ENCODE data around the gene SMOC2. TPM values are rescaled to one million over a fixed set of nuclear protein-coding genes. Genes with fewer than 3 reads are reported as not detected.

The SMOC2 gene
- total and polyA plus RNA-seq, 2 of the 13 experiments (the other 11 are each of a cell fraction or from before 2014, with no cell fraction given), result not detected

DNA sequence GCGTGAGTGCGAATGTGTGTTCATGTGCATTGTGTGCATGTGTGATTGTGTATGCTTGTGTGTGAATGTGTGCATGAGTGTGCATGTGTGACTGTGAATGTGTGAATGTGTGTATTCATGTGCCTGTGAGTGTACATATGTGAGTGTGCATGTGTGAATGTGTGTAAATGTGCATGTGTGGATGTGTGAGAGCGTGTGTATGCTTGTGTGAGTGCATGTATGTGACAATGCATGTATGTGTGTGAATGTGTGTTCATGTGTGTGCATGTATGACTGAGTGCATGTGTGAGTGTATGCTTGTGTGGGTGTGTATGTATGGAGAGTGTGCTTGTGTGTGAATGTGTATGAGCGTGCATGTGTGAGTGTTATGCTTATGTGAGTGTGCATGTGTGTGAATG is 77.4 kb downstream of the SMOC2 start (continued):
- TF ChIP-seq, protein P1, sequence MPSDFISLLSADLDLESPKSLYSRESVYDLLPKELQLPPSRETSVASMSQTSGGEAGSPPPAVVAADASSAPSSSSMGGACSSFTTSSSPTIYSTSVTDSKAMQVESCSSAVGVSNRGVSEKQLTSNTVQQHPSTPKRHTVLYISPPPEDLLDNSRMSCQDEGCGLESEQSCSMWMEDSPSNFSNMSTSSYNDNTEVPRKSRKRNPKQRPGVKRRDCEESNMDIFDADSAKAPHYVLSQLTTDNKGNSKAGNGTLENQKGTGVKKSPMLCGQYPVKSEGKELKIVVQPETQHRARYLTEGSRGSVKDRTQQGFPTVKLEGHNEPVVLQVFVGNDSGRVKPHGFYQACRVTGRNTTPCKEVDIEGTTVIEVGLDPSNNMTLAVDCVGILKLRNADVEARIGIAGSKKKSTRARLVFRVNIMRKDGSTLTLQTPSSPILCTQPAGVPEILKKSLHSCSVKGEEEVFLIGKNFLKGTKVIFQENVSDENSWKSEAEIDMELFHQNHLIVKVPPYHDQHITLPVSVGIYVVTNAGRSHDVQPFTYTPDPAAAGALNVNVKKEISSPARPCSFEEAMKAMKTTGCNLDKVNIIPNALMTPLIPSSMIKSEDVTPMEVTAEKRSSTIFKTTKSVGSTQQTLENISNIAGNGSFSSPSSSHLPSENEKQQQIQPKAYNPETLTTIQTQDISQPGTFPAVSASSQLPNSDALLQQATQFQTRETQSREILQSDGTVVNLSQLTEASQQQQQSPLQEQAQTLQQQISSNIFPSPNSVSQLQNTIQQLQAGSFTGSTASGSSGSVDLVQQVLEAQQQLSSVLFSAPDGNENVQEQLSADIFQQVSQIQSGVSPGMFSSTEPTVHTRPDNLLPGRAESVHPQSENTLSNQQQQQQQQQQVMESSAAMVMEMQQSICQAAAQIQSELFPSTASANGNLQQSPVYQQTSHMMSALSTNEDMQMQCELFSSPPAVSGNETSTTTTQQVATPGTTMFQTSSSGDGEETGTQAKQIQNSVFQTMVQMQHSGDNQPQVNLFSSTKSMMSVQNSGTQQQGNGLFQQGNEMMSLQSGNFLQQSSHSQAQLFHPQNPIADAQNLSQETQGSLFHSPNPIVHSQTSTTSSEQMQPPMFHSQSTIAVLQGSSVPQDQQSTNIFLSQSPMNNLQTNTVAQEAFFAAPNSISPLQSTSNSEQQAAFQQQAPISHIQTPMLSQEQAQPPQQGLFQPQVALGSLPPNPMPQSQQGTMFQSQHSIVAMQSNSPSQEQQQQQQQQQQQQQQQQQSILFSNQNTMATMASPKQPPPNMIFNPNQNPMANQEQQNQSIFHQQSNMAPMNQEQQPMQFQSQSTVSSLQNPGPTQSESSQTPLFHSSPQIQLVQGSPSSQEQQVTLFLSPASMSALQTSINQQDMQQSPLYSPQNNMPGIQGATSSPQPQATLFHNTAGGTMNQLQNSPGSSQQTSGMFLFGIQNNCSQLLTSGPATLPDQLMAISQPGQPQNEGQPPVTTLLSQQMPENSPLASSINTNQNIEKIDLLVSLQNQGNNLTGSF (CRISPR knock-in tag; IDR thresholded peaks at IDR 0.05), result no peak
- TF ChIP-seq NR2F1 (CRISPR knock-in tag; IDR thresholded peaks at IDR 0.05), result no peak
- TF ChIP-seq SRSF9 (IDR thresholded peaks at IDR 0.05; ENCODE audit: borderline replicate concordance, insufficient read depth, low read depth, low read length, poor library complexity, severe bottlenecking), result no peak
- no peak for TF ChIP-seq ZNF629 (CRISPR knock-in tag; conservative IDR thresholded peaks at IDR 0.05)
- TF ChIP-seq, protein P2, sequence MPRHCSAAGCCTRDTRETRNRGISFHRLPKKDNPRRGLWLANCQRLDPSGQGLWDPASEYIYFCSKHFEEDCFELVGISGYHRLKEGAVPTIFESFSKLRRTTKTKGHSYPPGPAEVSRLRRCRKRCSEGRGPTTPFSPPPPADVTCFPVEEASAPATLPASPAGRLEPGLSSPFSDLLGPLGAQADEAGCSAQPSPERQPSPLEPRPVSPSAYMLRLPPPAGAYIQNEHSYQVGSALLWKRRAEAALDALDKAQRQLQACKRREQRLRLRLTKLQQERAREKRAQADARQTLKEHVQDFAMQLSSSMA (CRISPR knock-in tag; IDR thresholded peaks at IDR 0.05), result no peak
- TF ChIP-seq, protein P3, sequence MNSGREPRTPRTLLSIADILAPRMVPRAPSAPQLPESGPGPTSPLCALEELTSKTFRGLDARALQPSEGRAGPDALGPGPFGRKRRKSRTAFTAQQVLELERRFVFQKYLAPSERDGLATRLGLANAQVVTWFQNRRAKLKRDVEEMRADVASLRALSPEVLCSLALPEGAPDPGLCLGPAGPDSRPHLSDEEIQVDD (CRISPR knock-in tag; IDR thresholded peaks at IDR 0.05; ENCODE audit: borderline replicate concordance), result no peak
- TF ChIP-seq MXD3 (CRISPR knock-in tag; IDR thresholded peaks at IDR 0.05), result no peak
- TF ChIP-seq NBN (conservative IDR thresholded peaks at IDR 0.05), result 0 out of 2 replicates have a peak, but pooled peaks have one; percentile 62
- no peak for TF ChIP-seq ZBTB26 (CRISPR knock-in tag; IDR thresholded peaks at IDR 0.05; ENCODE audit: borderline replicate concordance)
- no peak for TF ChIP-seq ERF (CRISPR knock-in tag; IDR thresholded peaks at IDR 0.05)
- peak; percentile 67 for TF ChIP-seq FOXK2 (IDR thresholded peaks at IDR 0.05)
- TF ChIP-seq HNRNPH1 (optimal IDR thresholded peaks at IDR 0.05; ENCODE audit: low read depth, low read length), result no peak
- TF ChIP-seq ZNF430 (CRISPR knock-in tag; IDR thresholded peaks at IDR 0.05), result no peak
- 0 out of 2 replicates have a peak, but pooled peaks have one; percentile 48 for TF ChIP-seq NFRKB (IDR thresholded peaks at IDR 0.05)
- TF ChIP-seq NCOA2 (CRISPR knock-in tag; IDR thresholded peaks at IDR 0.05), result no peak
- TF ChIP-seq FOXP1 (IDR thresholded peaks at IDR 0.05), result peak; percentile 68
- TF ChIP-seq FOXP1 (CRISPR knock-in tag; IDR thresholded peaks at IDR 0.05), result no peak
- no peak for TF ChIP-seq AGO1 (IDR thresholded peaks at IDR 0.05; ENCODE audit: low read depth, low read length, poor library complexity, severe bottlenecking)
- TF ChIP-seq, protein P4, sequence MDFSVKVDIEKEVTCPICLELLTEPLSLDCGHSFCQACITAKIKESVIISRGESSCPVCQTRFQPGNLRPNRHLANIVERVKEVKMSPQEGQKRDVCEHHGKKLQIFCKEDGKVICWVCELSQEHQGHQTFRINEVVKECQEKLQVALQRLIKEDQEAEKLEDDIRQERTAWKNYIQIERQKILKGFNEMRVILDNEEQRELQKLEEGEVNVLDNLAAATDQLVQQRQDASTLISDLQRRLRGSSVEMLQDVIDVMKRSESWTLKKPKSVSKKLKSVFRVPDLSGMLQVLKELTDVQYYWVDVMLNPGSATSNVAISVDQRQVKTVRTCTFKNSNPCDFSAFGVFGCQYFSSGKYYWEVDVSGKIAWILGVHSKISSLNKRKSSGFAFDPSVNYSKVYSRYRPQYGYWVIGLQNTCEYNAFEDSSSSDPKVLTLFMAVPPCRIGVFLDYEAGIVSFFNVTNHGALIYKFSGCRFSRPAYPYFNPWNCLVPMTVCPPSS (IDR thresholded peaks at IDR 0.05), result peak; percentile 93; the same call in 1 of the 2 replicates
- no peak for TF ChIP-seq ZNF451 (CRISPR knock-in tag; IDR thresholded peaks at IDR 0.05)
- peak; percentile 73; the same call in 1 of the 2 replicates for TF ChIP-seq SP1 (IDR thresholded peaks at IDR 0.05)
- TF ChIP-seq SP1 (CRISPR knock-in tag; IDR thresholded peaks at IDR 0.05), result no peak

Data from HepG2 (cell line).